Ovary (tissue), 9 donors: ENCODE measurements around the gene CST8. TPM values are rescaled to one million over a fixed set of nuclear protein-coding genes. Genes with fewer than 3 reads are reported as not detected.

Experiments used
- DNase-seq, 5 donors: peaks; one replicate each; pipeline ENCODE4 v3.0.0-alpha.2; 2019 to 2020
- H3K27ac ChIP-seq, 2 donors: fragments of 200-600 bp; one replicate each; pipeline versions ENCODE4 v1.5.1 to v1.8.0; 2019 to 2022
- H3K27me3 ChIP-seq: fragments of 200-600 bp; one replicate; pipeline ENCODE4 v1.8.0; 2022
- H3K36me3 ChIP-seq: fragments of 200-600 bp; sonication (generic); one replicate; pipeline ENCODE4 v1.5.1; 2019
- H3K4me1 ChIP-seq: one replicate; pipeline ENCODE4 v1.8.1; 2013; ENCODE audit warnings: mild to moderate bottlenecking, moderate library complexity; ENCODE audit not compliant: insufficient read depth
- H3K4me3 ChIP-seq: fragments of 200-600 bp; sonication (generic); one replicate; pipeline ENCODE4 v1.5.1; 2017
- H3K9me3 ChIP-seq, 2 donors: fragments of 200-600 bp in 1 of 2; sonication (generic) in 1 of 2; one replicate each; pipeline versions ENCODE4 v1.5.1 to v1.8.1; 2013 to 2019; ENCODE audit warnings: mild to moderate bottlenecking in 1 of 2, moderate library complexity in 1 of 2
- EP300 ChIP-seq: sonication (generic); formaldehyde crosslinking; IDR thresholded peaks from one replicate; pipeline ENCODE4 v1.6.1; 2017; ENCODE audit warnings: antibody characterized with exemption
- POLR2A ChIP-seq: fragments of 450-650 bp; IDR thresholded peaks from one replicate; pipeline ENCODE4 v1.6.1; 2017; ENCODE audit warnings: antibody characterized with exemption, mild to moderate bottlenecking, moderate library complexity
- WGBS, 3 donors: extraction: QIAGEN DNeasy Blood & Tissue Kit in 1 of 3; methylation state at CpG; one replicate each; pipeline versions ENCODE4 v1.1.5 to v1.1.7; 2013 to 2017; 5-methylcytosine and 5-hydroxymethylcytosine counted together
- intact Hi-C, 4 donors: fragments of 100-400 bp; cut with DNase I; formaldehyde crosslinking; loops; one replicate each; pipeline versions ENCODE4 v1.11.0 to v1.15.1; 2022 to 2023
- polyA plus RNA-seq, 2 donors: library from polyadenylated mRNA; stranded (reverse); fragments of 200-250 nt in 1 of 2; fragments of 350-450 nt in 1 of 2; fragmentation: Illumina TruSeq in 1 of 2; extraction: RNeasy Lipid Tissue Mini Kit (QIAGEN cat#74804) in 1 of 2; gene quantifications; one replicate each; pipeline ENCODE4 v1.2.3, GENCODE V29; 2013 to 2014
- total RNA-seq, 7 donors: library from RNA; depleted of rRNA in 2 of 7; stranded (reverse); fragments of >200 nt in 2 of 7; fragmentation: NEBNext Ultra II Directional in 3 of 7; extraction: Animal tissue kit (Norgen Biotek cat#: 25700) in 3 of 7; gene quantifications; one replicate each; pipeline versions ENCODE4 v1.1.0 to v1.2.4, GENCODE V29; 2016 to 2023
- TF ChIP-seq, protein P1 (sequence below), 3 donors: fragments of 450-650 bp in 2 of 3; fragments of 200-600 bp in 1 of 3; IDR thresholded peaks; one replicate each; pipeline versions ENCODE4 v1.5.1 to v1.8.0; 2016 to 2022; ENCODE audit warnings: antibody characterized with exemption in 3 of 3, mild to moderate bottlenecking in 1 of 3
- donor health status: DM: no; HTN: no; CAD: no; lungs with moderate emphysema.
- donor health status: DM: no; HTN: no; CAD: no.
- donor health status: Bipolar disorder and iron deficiency.
- donor health status: DM: yes; HTN: yes; CAD: no.
- donor health status: DM: no; HTN: no; CAD: no.
- donor health status: DM: yes; HTN: yes; CAD: no.

The CST8 gene
- total and polyA plus RNA-seq, 9 donors = not detected

DNA sequence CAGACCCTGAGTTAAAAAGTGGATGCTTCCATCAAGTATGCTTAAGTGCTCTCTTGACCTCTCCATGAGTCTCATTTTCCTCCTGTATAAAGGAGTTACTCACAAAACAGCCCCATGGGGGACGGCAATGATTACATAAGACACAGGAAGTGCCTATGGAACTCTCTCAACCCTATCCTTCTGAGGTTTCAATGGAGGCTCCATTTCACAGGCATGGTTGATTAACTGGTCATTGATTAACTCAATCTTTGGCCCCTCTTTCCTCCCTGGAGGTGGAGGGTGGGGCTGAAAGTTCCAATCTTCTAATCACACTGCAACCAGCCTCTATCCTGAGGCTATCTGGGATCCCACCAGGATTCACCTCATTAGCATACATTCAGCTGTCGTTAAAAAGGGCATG lies 29.3 kb downstream of the CST8 start:
- intact Hi-C loops = no loop called here
- no peaks in the 10 kb centered on the region for H3K9me3 ChIP-seq
- 78 to 80% (median 78%) methylated on average over 2 of the region's 2 CpGs for WGBS, 3 donors
- no peak overlapping the region for H3K4me3 ChIP-seq
- H3K4me1 ChIP-seq = no peaks in the 10 kb centered on the region
- TF ChIP-seq EP300 = no peak
- no peak for TF ChIP-seq POLR2A
- TF ChIP-seq, protein P1, sequence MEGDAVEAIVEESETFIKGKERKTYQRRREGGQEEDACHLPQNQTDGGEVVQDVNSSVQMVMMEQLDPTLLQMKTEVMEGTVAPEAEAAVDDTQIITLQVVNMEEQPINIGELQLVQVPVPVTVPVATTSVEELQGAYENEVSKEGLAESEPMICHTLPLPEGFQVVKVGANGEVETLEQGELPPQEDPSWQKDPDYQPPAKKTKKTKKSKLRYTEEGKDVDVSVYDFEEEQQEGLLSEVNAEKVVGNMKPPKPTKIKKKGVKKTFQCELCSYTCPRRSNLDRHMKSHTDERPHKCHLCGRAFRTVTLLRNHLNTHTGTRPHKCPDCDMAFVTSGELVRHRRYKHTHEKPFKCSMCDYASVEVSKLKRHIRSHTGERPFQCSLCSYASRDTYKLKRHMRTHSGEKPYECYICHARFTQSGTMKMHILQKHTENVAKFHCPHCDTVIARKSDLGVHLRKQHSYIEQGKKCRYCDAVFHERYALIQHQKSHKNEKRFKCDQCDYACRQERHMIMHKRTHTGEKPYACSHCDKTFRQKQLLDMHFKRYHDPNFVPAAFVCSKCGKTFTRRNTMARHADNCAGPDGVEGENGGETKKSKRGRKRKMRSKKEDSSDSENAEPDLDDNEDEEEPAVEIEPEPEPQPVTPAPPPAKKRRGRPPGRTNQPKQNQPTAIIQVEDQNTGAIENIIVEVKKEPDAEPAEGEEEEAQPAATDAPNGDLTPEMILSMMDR (IDR thresholded peaks at IDR 0.05) = no peak
- no peak overlapping the region for H3K27ac ChIP-seq
- no peak for DNase-seq
- H3K36me3 ChIP-seq = no peaks in the 10 kb centered on the region
- H3K27me3 ChIP-seq = no peaks in the 10 kb centered on the region

DNA sequence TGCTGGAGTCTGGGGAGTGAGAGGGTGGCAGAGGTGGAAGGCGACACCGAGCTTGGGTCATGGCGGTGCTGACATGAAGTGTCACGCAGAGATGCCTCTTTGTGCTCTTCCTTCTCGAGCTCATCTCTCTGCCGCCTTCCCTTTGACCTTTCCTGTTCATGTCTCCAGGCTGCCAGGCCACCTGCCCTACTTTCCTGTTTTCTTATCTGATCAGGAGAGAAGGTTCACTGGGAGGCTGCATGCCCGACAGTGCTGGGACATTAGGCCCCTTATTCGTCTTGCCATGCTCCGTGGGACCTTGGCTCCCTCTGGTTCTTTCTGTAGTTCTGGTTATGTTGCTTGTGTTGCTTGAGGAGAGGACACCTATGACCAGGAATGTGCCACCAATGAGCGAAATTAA lies 33.2 kb downstream of the CST8 start:
- no peaks in the 10 kb centered on the region for H3K9me3 ChIP-seq
- no peak for DNase-seq
- no peak overlapping the region for H3K27ac ChIP-seq
- H3K4me3 ChIP-seq = no peak overlapping the region
- no peaks in the 10 kb centered on the region for H3K36me3 ChIP-seq
- TF ChIP-seq POLR2A (no peak), EP300 (no peak)
- TF ChIP-seq, protein P1 (IDR thresholded peaks at IDR 0.05) = no peak
- intact Hi-C loops = no loop called here
- WGBS, 3 donors = 82 to 87% (median 84%) methylated on average over 10 of the region's 10 CpGs
- H3K4me1 ChIP-seq = no peaks in the 10 kb centered on the region
- H3K27me3 ChIP-seq = no peaks in the 10 kb centered on the region

DNA sequence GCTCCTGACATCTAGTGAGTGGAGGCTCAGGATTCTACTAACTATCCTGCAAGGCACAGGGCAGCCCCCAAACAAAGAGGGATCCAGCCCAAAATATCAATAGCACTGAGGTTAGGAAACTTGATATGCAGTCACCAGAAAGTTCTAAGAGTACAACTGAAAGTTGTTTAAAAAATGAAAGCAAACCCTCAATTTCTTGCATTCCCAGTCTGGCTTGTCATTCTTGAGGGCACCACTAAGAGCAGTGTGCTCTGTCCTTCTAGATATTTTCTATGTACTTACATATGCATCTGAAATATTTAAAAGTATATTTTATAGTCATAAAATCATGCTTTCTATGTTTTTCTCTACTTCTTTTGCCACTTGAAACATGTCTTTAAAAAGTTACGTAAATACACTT lies 35.9 kb downstream of the CST8 start:
- intact Hi-C loops = no loop called here
- WGBS, 3 donors = 95 to 97% (median 95%) methylated on average over 1 of the region's 1 CpG
- TF ChIP-seq, protein P1 (IDR thresholded peaks at IDR 0.05) = no peak
- TF ChIP-seq POLR2A (no peak), EP300 (no peak)

DNA sequence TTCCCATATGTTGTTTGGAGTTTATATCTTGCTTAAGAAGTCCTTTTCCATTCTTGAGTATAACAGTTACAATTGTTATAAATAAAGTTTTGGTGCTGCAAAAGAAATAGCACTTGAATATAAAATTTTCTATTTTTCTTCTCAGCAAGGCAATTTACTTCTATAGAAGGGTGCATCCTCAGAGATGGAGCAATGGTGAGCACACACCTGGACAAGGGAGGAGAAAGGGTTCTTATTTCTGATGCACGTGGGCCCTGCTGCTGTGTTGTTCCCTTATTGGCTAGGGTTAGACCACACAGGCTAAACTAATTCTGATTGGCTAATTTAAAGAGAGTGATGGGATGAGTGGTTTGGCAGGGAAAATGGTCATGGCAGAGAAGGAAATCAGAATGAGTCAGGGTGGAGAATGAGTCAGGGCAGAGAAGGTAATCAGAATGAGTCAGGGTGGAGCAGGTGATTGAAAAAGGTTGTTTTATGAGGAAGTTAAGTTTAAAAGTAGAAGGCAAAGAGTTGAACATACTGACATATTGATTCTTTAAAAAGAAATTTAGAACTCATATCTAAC lies 38.0 kb downstream of the CST8 start:
- no peaks in the 10 kb centered on the region for H3K9me3 ChIP-seq
- intact Hi-C loops = no loop called here
- H3K27ac ChIP-seq = no peak overlapping the region
- H3K27me3 ChIP-seq = no peaks in the 10 kb centered on the region
- no peak for DNase-seq
- no peaks in the 10 kb centered on the region for H3K4me1 ChIP-seq
- H3K36me3 ChIP-seq = no peaks in the 10 kb centered on the region
- TF ChIP-seq, protein P1 (IDR thresholded peaks at IDR 0.05) = no peak
- TF ChIP-seq EP300 (no peak), POLR2A (no peak)
- 50 to 52% (median 52%) methylated on average over 1 of the region's 1 CpG for WGBS, 3 donors
- no peak overlapping the region for H3K4me3 ChIP-seq

More for the DNA sequence above, 35.9 kb downstream of the CST8 start:
- Histone ChIP-seq H3K9me3 (no peaks in the 10 kb centered on the region), H3K27me3 (no peaks in the 10 kb centered on the region), H3K4me1 (no peaks in the 10 kb centered on the region), H3K4me3 (no peak overlapping the region), H3K36me3 (no peaks in the 10 kb centered on the region), H3K27ac (no peak overlapping the region)
- no peak for DNase-seq
